ENCODE data around the gene RTN3. TPM values are rescaled to one million over a fixed set of nuclear protein-coding genes. Genes with fewer than 3 reads are reported as not detected.

Gene RTN3
- total RNA-seq, 1 experiment from 2014 or later, result 173 TPM

DNA sequence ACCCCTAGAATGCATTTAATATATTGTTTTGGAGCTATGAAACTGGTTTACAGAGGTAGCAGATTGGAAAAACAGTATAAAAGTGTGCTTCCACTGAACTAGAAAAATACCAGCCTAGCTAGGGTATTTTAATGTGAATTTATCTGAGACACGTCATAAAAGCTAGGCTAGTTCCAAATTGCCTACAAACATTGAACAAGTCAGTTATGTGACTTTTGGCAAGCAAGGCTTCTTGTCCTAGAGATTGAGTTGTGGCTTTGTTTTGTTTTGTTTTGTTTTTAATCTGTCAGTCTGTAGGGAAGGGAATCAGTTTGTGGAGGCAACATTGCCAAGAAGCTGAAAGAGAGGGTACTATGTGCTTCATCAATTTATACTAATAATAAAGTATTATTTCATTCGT lies 24.2 kb downstream of the RTN3 start:
- TF ChIP-seq, protein P1, sequence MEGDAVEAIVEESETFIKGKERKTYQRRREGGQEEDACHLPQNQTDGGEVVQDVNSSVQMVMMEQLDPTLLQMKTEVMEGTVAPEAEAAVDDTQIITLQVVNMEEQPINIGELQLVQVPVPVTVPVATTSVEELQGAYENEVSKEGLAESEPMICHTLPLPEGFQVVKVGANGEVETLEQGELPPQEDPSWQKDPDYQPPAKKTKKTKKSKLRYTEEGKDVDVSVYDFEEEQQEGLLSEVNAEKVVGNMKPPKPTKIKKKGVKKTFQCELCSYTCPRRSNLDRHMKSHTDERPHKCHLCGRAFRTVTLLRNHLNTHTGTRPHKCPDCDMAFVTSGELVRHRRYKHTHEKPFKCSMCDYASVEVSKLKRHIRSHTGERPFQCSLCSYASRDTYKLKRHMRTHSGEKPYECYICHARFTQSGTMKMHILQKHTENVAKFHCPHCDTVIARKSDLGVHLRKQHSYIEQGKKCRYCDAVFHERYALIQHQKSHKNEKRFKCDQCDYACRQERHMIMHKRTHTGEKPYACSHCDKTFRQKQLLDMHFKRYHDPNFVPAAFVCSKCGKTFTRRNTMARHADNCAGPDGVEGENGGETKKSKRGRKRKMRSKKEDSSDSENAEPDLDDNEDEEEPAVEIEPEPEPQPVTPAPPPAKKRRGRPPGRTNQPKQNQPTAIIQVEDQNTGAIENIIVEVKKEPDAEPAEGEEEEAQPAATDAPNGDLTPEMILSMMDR (conservative IDR thresholded peaks at IDR 0.05), result no peak
- no peak overlapping the region for H2BK15ac ChIP-seq (ENCODE audit: low read depth, low read length)
- H3K14ac ChIP-seq (ENCODE audit: insufficient read depth, low read length), result no peak overlapping the region
- H3K79me2 ChIP-seq (ENCODE audit: insufficient read depth, low read length), result peaks cover 6% of the 10 kb centered on the region; the same call in 1 of the 2 replicates
- no CpG with 5 or more reads among the region's 2 CpGs for WGBS (ENCODE audit: extremely low coverage, insufficient read length, low lambda C conversion rate)
- H2BK5ac ChIP-seq (ENCODE audit: insufficient read length, low read length), result no peak overlapping the region
- no peaks in the 10 kb centered on the region for H3K27me3 ChIP-seq (ENCODE audit: insufficient read depth, low read length)
- H4K20me1 ChIP-seq (ENCODE audit: control insufficient read depth, insufficient read depth, insufficient read length), result no peaks in the 10 kb centered on the region
- no peak overlapping the region for H2AFZ ChIP-seq (ENCODE audit: low read length)
- H3K36me3 Mint-ChIP-seq (ENCODE audit: insufficient read depth in 1 of 3, low read depth in 3 of 3), result peaks cover 7 to 12% (median 10%) of the 10 kb centered on the region in 3 experiments
- H3K56ac ChIP-seq (ENCODE audit: insufficient read length, low read depth, low read length), result no peak overlapping the region
- no peaks in the 10 kb centered on the region for H3K23me2 ChIP-seq (ENCODE audit: insufficient read length, low read depth, low read length, poor library complexity, severe bottlenecking)
- H3K27me3 Mint-ChIP-seq (ENCODE audit: low read depth), result no peaks in the 10 kb centered on the region
- no peak overlapping the region for H3K9ac ChIP-seq (ENCODE audit: extremely low read depth, insufficient read length, low read length)
- H2AK5ac ChIP-seq (ENCODE audit: insufficient read length, low read length), result no peak overlapping the region
- no peak overlapping the region for H2BK120ac ChIP-seq (ENCODE audit: low read depth, low read length, poor library complexity, severe bottlenecking)
- no peaks in the 10 kb centered on the region for H3K79me1 ChIP-seq (ENCODE audit: insufficient read depth, low read depth, low read length, poor library complexity, severe bottlenecking)
- H4K8ac ChIP-seq (replicated peaks; ENCODE audit: insufficient read length, low read depth, low read length), result no peak overlapping the region
- H3K27ac Mint-ChIP-seq, result peak overlapping the region in 1 of 3 experiments; percentile 68; a peak in 1 of 7 replicates
- no peak overlapping the region for H3T11ph ChIP-seq (ENCODE audit: low read length)
- no peak overlapping the region for H3K18ac ChIP-seq (ENCODE audit: insufficient read length, low read depth, low read length)
- H4K5ac ChIP-seq (ENCODE audit: insufficient read length, low read depth, low read length), result no peak overlapping the region
- no peak overlapping the region for H3K4me3 Mint-ChIP-seq
- H3K4me1 Mint-ChIP-seq, result peaks cover 3 to 10% of the 10 kb centered on the region in 2 experiments; a peak in 3 of 4 replicates
- no peak overlapping the region for H4K91ac ChIP-seq (ENCODE audit: insufficient read length, low read depth, low read length)
- peaks cover 0 to 3% of the 10 kb centered on the region in 2 experiments; a peak in 2 of 5 replicates for H3K9me3 Mint-ChIP-seq
- no peak overlapping the region for H2BK12ac ChIP-seq (ENCODE audit: insufficient read length, low read depth, low read length)
- H3K27ac ChIP-seq (ENCODE audit: insufficient read length, low read depth, low read length), result no peak overlapping the region
- H3K9me3 ChIP-seq (ENCODE audit: control insufficient read depth, low read depth, low read length), result no peaks in the 10 kb centered on the region
- no peaks in the 10 kb centered on the region for H3K4me1 ChIP-seq (ENCODE audit: insufficient read depth, low read length)
- no peak overlapping the region for H3K4ac ChIP-seq (ENCODE audit: low read depth, low read length)
- H3K23ac ChIP-seq (ENCODE audit: insufficient read length, low read depth, low read length), result no peak overlapping the region
- H3K4me2 ChIP-seq (ENCODE audit: insufficient read depth, insufficient read length, low read length), result no peak overlapping the region
- DNase-seq, result no peak
- no peak overlapping the region for H2BK20ac ChIP-seq (ENCODE audit: low read depth, low read length, poor library complexity, severe bottlenecking)
